Adrenal gland (tissue), 5 donors: ENCODE results near the gene FGF12.

Experiments
- POLR2A ChIP-seq, 2 donors: fragments of 450-650 bp; IDR thresholded peaks; one replicate each; pipeline ENCODE4 v1.6.1; 2017; ENCODE audit warnings: antibody characterized with exemption in 2 of 2, mild to moderate bottlenecking in 2 of 2, moderate library complexity in 1 of 2
- TF ChIP-seq, protein P1 (sequence below), 6 experiments: fragments of 450-650 bp in 4 of 6; fragments of 200-600 bp in 2 of 6; sonication (generic) in 1 of 6; IDR thresholded peaks; 1 replicate in 5 of 6; 2 replicates in 1 of 6; pipeline versions ENCODE4 v1.5.1 to v1.8.0; 2016 to 2021; ENCODE audit warnings: antibody characterized with exemption in 6 of 6, mild to moderate bottlenecking in 2 of 6, moderate library complexity in 1 of 6
- donor health status: DM: no; HTN: no; CAD: no.

DNA sequence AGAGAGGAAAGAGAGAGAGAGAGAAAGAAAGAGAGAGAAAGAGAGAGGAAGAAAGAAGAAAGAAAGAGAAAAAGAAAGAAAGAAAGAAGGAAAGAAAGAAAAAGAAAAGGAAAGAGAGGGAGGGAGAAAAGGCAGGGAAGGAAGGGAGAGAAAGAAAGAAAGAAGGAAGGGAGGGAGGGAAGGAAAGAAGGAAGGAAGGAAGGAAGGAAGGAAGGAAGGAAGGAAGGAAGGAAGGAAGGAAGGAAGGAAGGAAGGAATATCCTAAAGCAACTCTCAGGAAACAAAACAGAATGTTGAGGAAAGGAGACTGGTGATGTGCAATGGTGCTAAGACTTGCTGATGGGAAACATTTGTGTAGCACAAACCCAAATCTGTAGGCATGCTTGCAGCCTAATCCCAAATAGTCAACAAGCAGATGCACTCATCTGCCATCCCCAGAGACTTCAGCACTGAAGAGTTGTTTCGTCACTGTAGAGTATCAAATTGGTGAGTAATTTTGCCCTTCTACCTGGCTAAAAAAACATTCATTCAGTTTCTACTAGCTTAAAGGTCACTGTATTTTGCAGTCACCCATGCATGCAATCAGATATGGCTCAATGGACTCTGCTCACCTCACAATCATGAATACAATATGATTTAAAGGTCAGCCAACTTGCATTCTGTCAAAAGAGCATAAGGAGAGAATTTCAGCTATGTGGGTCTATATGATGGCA, 480.3 kb downstream of the FGF12 start:
- no peak for TF ChIP-seq POLR2A (IDR thresholded peaks at IDR 0.05)
- TF ChIP-seq, protein P1, sequence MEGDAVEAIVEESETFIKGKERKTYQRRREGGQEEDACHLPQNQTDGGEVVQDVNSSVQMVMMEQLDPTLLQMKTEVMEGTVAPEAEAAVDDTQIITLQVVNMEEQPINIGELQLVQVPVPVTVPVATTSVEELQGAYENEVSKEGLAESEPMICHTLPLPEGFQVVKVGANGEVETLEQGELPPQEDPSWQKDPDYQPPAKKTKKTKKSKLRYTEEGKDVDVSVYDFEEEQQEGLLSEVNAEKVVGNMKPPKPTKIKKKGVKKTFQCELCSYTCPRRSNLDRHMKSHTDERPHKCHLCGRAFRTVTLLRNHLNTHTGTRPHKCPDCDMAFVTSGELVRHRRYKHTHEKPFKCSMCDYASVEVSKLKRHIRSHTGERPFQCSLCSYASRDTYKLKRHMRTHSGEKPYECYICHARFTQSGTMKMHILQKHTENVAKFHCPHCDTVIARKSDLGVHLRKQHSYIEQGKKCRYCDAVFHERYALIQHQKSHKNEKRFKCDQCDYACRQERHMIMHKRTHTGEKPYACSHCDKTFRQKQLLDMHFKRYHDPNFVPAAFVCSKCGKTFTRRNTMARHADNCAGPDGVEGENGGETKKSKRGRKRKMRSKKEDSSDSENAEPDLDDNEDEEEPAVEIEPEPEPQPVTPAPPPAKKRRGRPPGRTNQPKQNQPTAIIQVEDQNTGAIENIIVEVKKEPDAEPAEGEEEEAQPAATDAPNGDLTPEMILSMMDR (IDR thresholded peaks at IDR 0.05), result no peak
